GM12878 (cell line): ENCODE results near the gene TAF10. TPM values are rescaled to one million over a fixed set of nuclear protein-coding genes. Genes with fewer than 3 reads are reported as not detected.

ENCODE experiments used
- ATAC-seq: fragments of 200-7000 bp; cut with Tn5 transposase; 3 replicates; pipeline ENCODE4 v1.9.1; 2020; ENCODE audit warnings: mild to moderate bottlenecking, moderate library complexity
- BruUV-seq: library from RNA; stranded (reverse); fragments of 400-500 nt; replicated peaks from 2 replicates; lab custom pipeline; 2021; lab: Mats Ljungman, UMichigan
- CTCF ChIA-PET: fragments of 300-600 bp; sonication (Branson Sonifier 250); formaldehyde crosslinking; extraction: SDS; loops from one replicate; lab custom pipeline; 2021; ENCODE audit warnings: inconsistent platforms; lab: Yijun Ruan, JAX
- POLR2A ChIA-PET: fragments of 350-600 bp; formaldehyde crosslinking; extraction: SDS; loops from one replicate; lab custom pipeline; 2021; ENCODE audit warnings: inconsistent platforms; lab: Charles Lee
- RAD21 ChIA-PET: fragments of 300-600 bp; sonication (Branson Sonifier 250); formaldehyde crosslinking; loops from one replicate; lab custom pipeline; 2023; ENCODE audit warnings: antibody characterized with exemption; ENCODE audit not compliant: unreplicated experiment; lab: Charles Lee
- SMC1A ChIA-PET: fragments of 300-600 bp; sonication (Branson Sonifier 250); formaldehyde crosslinking; loops from one replicate; lab custom pipeline; 2023; ENCODE audit not compliant: unreplicated experiment, uncharacterized antibody; lab: Charles Lee
- DNase-seq: peaks from one replicate; pipeline ENCODE4 v3.0.0-alpha.2; 2011; ENCODE audit warnings: low read depth, low spot score
- FAIRE-seq: peaks from 3 replicates; lab custom pipeline; 2011; peaks lifted over from hg19 to GRCh38; lab: Jason Lieb, UNC
- H2AFZ ChIP-seq: 2 replicates; pipeline ENCODE4 v1.6.0; 2011; ENCODE audit warnings: low read depth, low read length, control low read depth; ENCODE audit not compliant: control insufficient read depth
- H3K27ac ChIP-seq: 2 replicates; pipeline ENCODE4 v1.5.1; 2011; ENCODE audit warnings: control low read depth; ENCODE audit not compliant: control insufficient read depth, insufficient read depth
- H3K27me3 ChIP-seq, 2 experiments: replicated peaks in 1 of 2; 2 replicates each; pipeline versions ENCODE4 v1.6.0 to v1.6.1; 2011; ENCODE audit warnings: low read length in 1 of 2; ENCODE audit not compliant: control insufficient read depth in 2 of 2, insufficient read depth in 2 of 2
- H3K36me3 ChIP-seq, 2 experiments: 2 replicates each; pipeline ENCODE4 v1.5.1; 2011; ENCODE audit warnings: low read length in 1 of 2; ENCODE audit not compliant: control insufficient read depth in 2 of 2, insufficient read depth in 2 of 2
- H3K4me1 ChIP-seq: 2 replicates; pipeline ENCODE4 v1.6.1; 2011; ENCODE audit warnings: mild to moderate bottlenecking, low read length, moderate library complexity, mixed read lengths; ENCODE audit not compliant: control insufficient read depth, insufficient read depth
- H3K4me2 ChIP-seq: 2 replicates; pipeline ENCODE4 v1.6.0; 2011; ENCODE audit warnings: control low read depth; ENCODE audit not compliant: control insufficient read depth, insufficient read depth
- H3K4me3 ChIP-seq: fragments of 200-600 bp; sonication (generic); 2 replicates; pipeline ENCODE4 v1.5.1; 2016
- H3K79me2 ChIP-seq: 2 replicates; pipeline ENCODE4 v1.6.0; 2011; ENCODE audit warnings: low read length; ENCODE audit not compliant: control insufficient read depth, insufficient read depth
- H3K9ac ChIP-seq: 2 replicates; pipeline ENCODE4 v1.8.0; 2011; ENCODE audit warnings: low read length, control low read depth, mixed read lengths; ENCODE audit not compliant: control insufficient read depth, insufficient read depth
- H3K9me3 ChIP-seq: replicated peaks from 3 replicates; pipeline ENCODE4 v1.5.1; 2011; ENCODE audit warnings: mild to moderate bottlenecking, low read length; ENCODE audit not compliant: control insufficient read depth, insufficient read depth
- H4K20me1 ChIP-seq: 2 replicates; pipeline ENCODE4 v1.6.0; 2011; ENCODE audit not compliant: control insufficient read depth, insufficient read depth
- ASH2L ChIP-seq: fragments of 300-600, 200-600 bp; sonication (generic); IDR thresholded peaks from 2 replicates; pipeline ENCODE4 v1.6.1; 2017; ENCODE audit warnings: low read depth, mild to moderate bottlenecking, borderline replicate concordance
- BRCA1 ChIP-seq: IDR thresholded peaks from 2 replicates; pipeline ENCODE4 v1.6.1; 2011; ENCODE audit warnings: low read depth, low read length, improper control_type of control experiment
- CREB1 ChIP-seq: IDR thresholded peaks from 2 replicates; pipeline ENCODE4 v1.6.1; 2012; ENCODE audit warnings: low read depth, mild to moderate bottlenecking, inconsistent platforms
- E2F8 ChIP-seq: fragments of 450-650 bp; IDR thresholded peaks from 2 replicates; pipeline ENCODE4 v1.6.1; 2018; ENCODE audit warnings: mild to moderate bottlenecking, low read depth, moderate library complexity; ENCODE audit not compliant: partially characterized antibody
- EED ChIP-seq: sonication (generic); IDR thresholded peaks from 2 replicates; pipeline ENCODE4 v1.6.1; 2016; ENCODE audit warnings: antibody characterized with exemption, low read depth
- ELK1 ChIP-seq: IDR thresholded peaks from 2 replicates; pipeline ENCODE4 v1.6.1; 2012; ENCODE audit warnings: low read depth, low read length, improper control_type of control experiment
- FOXM1 ChIP-seq: IDR thresholded peaks from 2 replicates; pipeline ENCODE4 v1.6.1; 2012; ENCODE audit warnings: low read depth, mild to moderate bottlenecking, inconsistent platforms, low read length, moderate library complexity
- HDAC6 ChIP-seq: fragments of 200-600 bp; sonication (generic); IDR thresholded peaks from one replicate; pipeline ENCODE4 v1.8.0; 2017; ENCODE audit warnings: antibody characterized with exemption; ENCODE audit not compliant: unreplicated experiment
- NKRF ChIP-seq: fragments of 450-650 bp; conservative IDR thresholded peaks from 2 replicates; pipeline ENCODE4 v1.6.1; 2017; ENCODE audit warnings: mild to moderate bottlenecking, moderate library complexity
- SMAD1 ChIP-seq: fragments of 450-650 bp; IDR thresholded peaks from 2 replicates; pipeline ENCODE4 v1.6.1; 2018; ENCODE audit warnings: mild to moderate bottlenecking, low read depth; ENCODE audit not compliant: partially characterized antibody
- SMARCA5 ChIP-seq: fragments of 450-650 bp; IDR thresholded peaks from 2 replicates; pipeline ENCODE4 v1.6.1; 2017; ENCODE audit warnings: mild to moderate bottlenecking
- SREBF1 ChIP-seq: IDR thresholded peaks from 2 replicates; pipeline ENCODE4 v1.6.1; 2012; ENCODE audit warnings: mild to moderate bottlenecking, low read length
- TCF7 ChIP-seq: IDR thresholded peaks from 2 replicates; pipeline ENCODE4 v1.6.1; 2014; ENCODE audit warnings: antibody characterized with exemption, borderline replicate concordance
- USF1 ChIP-seq: IDR thresholded peaks from 2 replicates; pipeline ENCODE4 v1.6.1; 2011; ENCODE audit warnings: borderline replicate concordance, low read depth, mild to moderate bottlenecking, moderate library complexity, mixed read lengths, low read length; ENCODE audit not compliant: insufficient read depth; ENCODE audit errors: extremely low read length
- ZNF24 ChIP-seq: fragments of 450-650 bp; IDR thresholded peaks from 2 replicates; pipeline ENCODE4 v1.6.1; 2017; ENCODE audit warnings: antibody characterized with exemption, mild to moderate bottlenecking
- WGBS: methylation state at CpG from one replicate; pipeline ENCODE4 v1.1.6; 2016; ENCODE audit warnings: low lambda C conversion rate; ENCODE audit not compliant: insufficient replicate concordance, insufficient coverage; ENCODE audit errors: missing lambda C conversion rate; 5-methylcytosine and 5-hydroxymethylcytosine counted together
- in situ Hi-C: fragments of 300-500 bp; cut with MboI; formaldehyde crosslinking; loops from 9 replicates; pipeline ENCODE4 v1.14.3; 2018; ENCODE audit warnings: mixed read lengths
- intact Hi-C: fragments of 100-400 bp; cut with micrococcal nuclease; formaldehyde crosslinking; loops from one replicate; pipeline ENCODE4 v1.14.2; 2022; ENCODE audit not compliant: unreplicated experiment
- polyA plus RNA-seq, 11 experiments: library from polyadenylated mRNA; depleted of rRNA in 4 of 11; unstranded in 6 of 11; stranded (reverse) in 5 of 11; fragments of >200 nt; fragmentation: Nextera tagmentation in 4 of 11; fragmentation: Illumina TruSeq in 1 of 11; extraction: Ambion mirVana in 4 of 11; extraction: Trizol in 1 of 11; gene quantifications; 1 replicate in 1 of 11; 2 replicates in 10 of 11; pipeline versions ENCODE4 v1.2.1 to v1.2.3, GENCODE V29; 2011 to 2016; ENCODE audit warnings: inconsistent platforms in 2 of 11, missing spikeins in 2 of 11, low read depth in 1 of 11
- total RNA-seq, 4 experiments: library from RNA; depleted of rRNA in 3 of 4; stranded (reverse); fragments of >200 nt in 3 of 4; fragmentation: Illumina TruSeq in 1 of 4; extraction: Trizol in 1 of 4; gene quantifications; 2 replicates each; pipeline versions ENCODE4 v1.2.1 to v1.2.3, GENCODE V29; 2013 to 2021

Gene TAF10
- total and polyA plus RNA-seq, 10 of the 15 experiments (the other 5 are each of a cell fraction or from before 2014, with no cell fraction given) = 26.7 to 251 (median 149) TPM

- TF ChIP-seq NKRF (no peak), FOXM1 (no peak), USF1 (no peak), ZNF24 (no peak), TCF7 (no peak), EED (no peak)
Measured at GRCh38 chr11:6631361-6631890, 19.4 kb upstream of the TAF10 start (continued).

GRCh38 chr11:6630632-6631291 is 18.7 kb upstream of the TAF10 start:
- ATAC-seq (no peak), DNase-seq (no peak), FAIRE-seq (no peak)
- SMC1A ChIA-PET = interaction anchor here (0.8 to 1.0 kb wide), 2 partner anchors 10 to 11 kb away, joined by 3 read pairs; partner anchors contain the start of gene TPP1
- Histone ChIP-seq H4K20me1 (no peaks in the 10 kb centered on the region), H3K4me3 (no peak overlapping the region), H2AFZ (no peak overlapping the region), H3K9me3 (no peaks in the 10 kb centered on the region), H3K36me3 (no peaks in the 10 kb centered on the region), H3K27ac (no peak overlapping the region), H3K27me3 (no peaks in the 10 kb centered on the region), H3K4me1 (peaks cover 9% of the 10 kb centered on the region), H3K9ac (no peak overlapping the region), H3K4me2 (no peak overlapping the region)
- RAD21 ChIA-PET = interaction anchor here (1.0 kb wide), 1 partner anchor 31 kb away, joined by 3 read pairs; no protein-coding TSS in a partner anchor
- CTCF ChIA-PET = interaction anchor here (1.1 to 1.5 kb wide), 3 partner anchors 12 to 27 kb away, joined by 3 to 4 read pairs (median 3); partner anchors contain the start of genes ILK and TPP1
- 78% methylated on average over 28 of the region's 28 CpGs for WGBS
- in situ Hi-C loops = no loop called here
- TF ChIP-seq ASH2L (no peak), BRCA1 (no peak), SREBF1 (no peak), SMAD1 (no peak), E2F8 (no peak), SMARCA5 (no peak), HDAC6 (no peak), CREB1 (no peak), ELK1 (no peak)
- TF ChIP-seq, all 136 proteins: peak for 0
- no TSS peak for BruUV-seq
- intact Hi-C loops = no loop called here
- H3K79me2 ChIP-seq = no peaks in the 10 kb centered on the region
- POLR2A ChIA-PET = interaction anchor here (1.1 kb wide), 1 partner anchor 11 kb away, joined by 4 read pairs; the partner anchor contains the start of gene TPP1
